K562 (cell line): ENCODE data around the gene PPA2. TPM values are rescaled to one million over a fixed set of nuclear protein-coding genes. Genes with fewer than 3 reads are reported as not detected.

ENCODE experiments used
- ARID1B ChIP-seq: fragments of 450-650 bp; IDR thresholded peaks from 2 replicates; pipeline ENCODE4 v1.6.1; 2016; ENCODE audit warnings: antibody characterized with exemption, mild to moderate bottlenecking, inconsistent platforms
- BHLHE40 ChIP-seq: IDR thresholded peaks from 2 replicates; pipeline ENCODE4 v1.6.1; 2011; ENCODE audit warnings: low read length, improper control_type of control experiment
- CTCFL ChIP-seq: IDR thresholded peaks from 2 replicates; pipeline ENCODE4 v1.6.1; 2011; ENCODE audit warnings: borderline replicate concordance, low read depth, mild to moderate bottlenecking, moderate library complexity, low read length; ENCODE audit not compliant: insufficient read depth, poor library complexity, severe bottlenecking
- ELF1 ChIP-seq: fragments of 200-800 bp; sonication (Bioruptor generic); IDR thresholded peaks from 2 replicates; pipeline ENCODE4 v1.6.1; 2016; ENCODE audit warnings: missing genetic modification characterization, missing compliant biosample characterization
- ELF4 ChIP-seq: fragments of 450-650 bp; formaldehyde crosslinking; IDR thresholded peaks from 2 replicates; pipeline ENCODE4 v1.4.0; 2022; ENCODE audit warnings: missing genetic modification characterization
- EZH2 ChIP-seq: IDR thresholded peaks from 2 replicates; pipeline ENCODE4 v1.6.1; 2012; ENCODE audit warnings: low read depth, mild to moderate bottlenecking, inconsistent platforms, low read length, borderline replicate concordance
- HDGF ChIP-seq: fragments of 450-650 bp; IDR thresholded peaks from 2 replicates; pipeline ENCODE4 v1.6.1; 2016
- HLTF ChIP-seq: fragments of 450-650 bp; IDR thresholded peaks from 2 replicates; pipeline ENCODE4 v1.6.1; 2016
- KLF1 ChIP-seq: fragments of 450-650 bp; IDR thresholded peaks from 2 replicates; pipeline ENCODE4 v1.6.1; 2016; ENCODE audit warnings: missing genetic modification characterization, missing compliant biosample characterization
- LCOR ChIP-seq: sonication (generic); formaldehyde crosslinking; IDR thresholded peaks from 2 replicates; pipeline ENCODE4 v1.8.0; 2022; ENCODE audit warnings: mild to moderate bottlenecking, missing genetic modification reagents
- MYNN ChIP-seq, 2 experiments: sonication (generic); formaldehyde crosslinking in 1 of 2; IDR thresholded peaks; 2 replicates each; pipeline versions ENCODE4 v1.5.0 to v1.6.1; 2016 to 2020; ENCODE audit warnings: antibody characterized with exemption in 1 of 2, missing genetic modification reagents in 1 of 2
- NBN ChIP-seq: fragments of 450-650 bp; IDR thresholded peaks from 2 replicates; pipeline ENCODE4 v1.6.1; 2016; ENCODE audit warnings: low read depth, mild to moderate bottlenecking
- NUFIP1 ChIP-seq: fragments of 450-650 bp; IDR thresholded peaks from 2 replicates; pipeline ENCODE4 v1.6.1; 2018; ENCODE audit not compliant: partially characterized antibody
- POLR2AphosphoS5 ChIP-seq: IDR thresholded peaks from 2 replicates; pipeline ENCODE4 v1.6.1; 2011; ENCODE audit warnings: mild to moderate bottlenecking, low read depth, low read length, moderate library complexity; ENCODE audit not compliant: control insufficient read depth, insufficient read depth
- RBBP5 ChIP-seq: fragments of 200-600 bp; sonication (generic); IDR thresholded peaks from 2 replicates; pipeline ENCODE4 v1.6.1; 2012; ENCODE audit warnings: borderline replicate concordance, mild to moderate bottlenecking, low read length, control low read depth, inconsistent platforms; ENCODE audit not compliant: insufficient read depth, poor library complexity, severe bottlenecking
- SRSF9 ChIP-seq: fragments of 200-400 bp; formaldehyde crosslinking; IDR thresholded peaks from 2 replicates; pipeline ENCODE4 v1.6.1; 2017; ENCODE audit warnings: low read depth, low read length, borderline replicate concordance
- TBL1XR1 ChIP-seq, 2 experiments: IDR thresholded peaks; 2 replicates each; pipeline ENCODE4 v1.6.1; 2012; ENCODE audit warnings: improper control_type of control experiment in 2 of 2, low read length in 2 of 2, mild to moderate bottlenecking in 1 of 2
- ZBTB17 ChIP-seq: fragments of 450-650 bp; formaldehyde crosslinking; IDR thresholded peaks from 2 replicates; pipeline ENCODE4 v1.4.0; 2020; ENCODE audit warnings: mild to moderate bottlenecking
- ZKSCAN1 ChIP-seq: fragments of 150-350 bp; IDR thresholded peaks from 2 replicates; pipeline ENCODE4 v1.6.1; 2016; ENCODE audit warnings: low read depth, low read length
- ZNF707 ChIP-seq: fragments of 250-450 bp; sonication (Bioruptor Pico); conservative IDR thresholded peaks from 2 replicates; pipeline ENCODE4 v1.8.0; 2022; ENCODE audit warnings: inconsistent platforms, mild to moderate bottlenecking, moderate library complexity
- polyA plus RNA-seq, 8 experiments: library from polyadenylated mRNA; depleted of rRNA in 4 of 8; stranded (reverse) in 5 of 8; unstranded in 3 of 8; fragments of >200 nt; fragmentation: Nextera tagmentation in 2 of 8; fragmentation: Illumina TruSeq in 1 of 8; extraction: Ambion mirVana in 2 of 8; extraction: Trizol in 1 of 8; gene quantifications; 2 replicates each; pipeline versions ENCODE4 v1.2.1 to v1.2.3, GENCODE V29; 2011 to 2014; ENCODE audit warnings: inconsistent platforms in 1 of 8, missing spikeins in 1 of 8
- total RNA-seq, 7 experiments: library from RNA; depleted of rRNA in 6 of 7; stranded (reverse); fragments of >200 nt in 6 of 7; fragmentation: Illumina TruSeq in 2 of 7; extraction: Trizol in 2 of 7; gene quantifications; 2 replicates each; pipeline versions ENCODE4 v1.2.1 to v1.2.3, GENCODE V29; 2011 to 2021; ENCODE audit warnings: low replicate concordance in 1 of 7
- TF ChIP-seq, protein P1 (sequence below), 2 experiments: fragments of 250-450 bp in 1 of 2; fragments of 450-650 bp in 1 of 2; sonication (Bioruptor Pico) in 1 of 2; IDR thresholded peaks; 2 replicates each; pipeline versions ENCODE4 v1.6.1 to v1.8.0; 2016 to 2021; ENCODE audit warnings: mild to moderate bottlenecking in 2 of 2, moderate library complexity in 2 of 2, missing compliant biosample characterization in 1 of 2, missing genetic modification characterization in 1 of 2
- TF ChIP-seq, protein P2 (sequence below): sonication (generic); formaldehyde crosslinking; IDR thresholded peaks from 2 replicates; pipeline ENCODE4 v1.8.0; 2022; ENCODE audit warnings: mild to moderate bottlenecking, low read depth, missing genetic modification reagents
- TF ChIP-seq, protein P3 (sequence below): sonication (generic); IDR thresholded peaks from 2 replicates; pipeline ENCODE4 v1.6.1; 2016

The PPA2 gene
- total and polyA plus RNA-seq, 9 of the 15 experiments (the other 6 are each of a cell fraction or from before 2014, with no cell fraction given): 48.3 to 190 (median 109) TPM

DNA sequence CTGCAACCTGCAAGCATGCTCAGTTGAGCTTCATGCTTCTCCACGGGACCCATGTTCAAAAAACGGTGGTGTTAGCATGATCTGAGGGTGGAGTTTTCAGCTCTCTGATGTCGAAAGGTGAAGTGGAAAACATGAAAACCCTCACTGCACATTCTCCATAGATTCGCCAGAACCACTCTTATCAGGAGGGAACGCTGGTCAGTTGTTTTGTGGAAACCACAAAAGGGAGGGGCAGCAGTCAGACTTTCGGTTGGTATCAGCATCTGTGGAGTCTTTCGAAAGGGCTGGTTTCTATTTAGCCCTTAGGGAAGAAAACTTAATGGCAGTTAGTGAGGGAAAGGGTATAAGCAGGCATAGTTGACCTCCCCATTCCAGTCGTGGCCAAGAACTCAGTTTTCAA, 12.6 kb downstream of the PPA2 start (continued):
- no peak for TF ChIP-seq CTCFL
- 0 out of 2 replicates have a peak, but pooled peaks have one; percentile 14 for TF ChIP-seq HLTF
- TF ChIP-seq ZKSCAN1: 0 out of 2 replicates have a peak, but pooled peaks have one; percentile 41
- no peak for TF ChIP-seq HDGF
- 0 out of 2 replicates have a peak, but pooled peaks have one; percentile 51 for TF ChIP-seq BHLHE40
- peak; percentile 54; the same call in 1 of the 2 replicates for TF ChIP-seq NBN
- TF ChIP-seq SRSF9: no peak
- TF ChIP-seq, protein P1, sequence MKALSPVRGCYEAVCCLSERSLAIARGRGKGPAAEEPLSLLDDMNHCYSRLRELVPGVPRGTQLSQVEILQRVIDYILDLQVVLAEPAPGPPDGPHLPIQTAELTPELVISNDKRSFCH (CRISPR knock-in tag; IDR thresholded peaks at IDR 0.05): no peak
- TF ChIP-seq, protein P1 (tag; IDR thresholded peaks at IDR 0.05): no peak
- TF ChIP-seq RBBP5: peak; percentile 23
- TF ChIP-seq LCOR: peak; percentile 59; the same call in 1 of the 2 replicates
- peak in 1 of 2 experiments; percentile 54; a peak in 2 of 4 replicates for TF ChIP-seq TBL1XR1 (IDR thresholded peaks at IDR 0.05; ENCODE audit: low read length in 2 of 2)
- peak; percentile 86 for TF ChIP-seq ARID1B
- TF ChIP-seq, protein P2, sequence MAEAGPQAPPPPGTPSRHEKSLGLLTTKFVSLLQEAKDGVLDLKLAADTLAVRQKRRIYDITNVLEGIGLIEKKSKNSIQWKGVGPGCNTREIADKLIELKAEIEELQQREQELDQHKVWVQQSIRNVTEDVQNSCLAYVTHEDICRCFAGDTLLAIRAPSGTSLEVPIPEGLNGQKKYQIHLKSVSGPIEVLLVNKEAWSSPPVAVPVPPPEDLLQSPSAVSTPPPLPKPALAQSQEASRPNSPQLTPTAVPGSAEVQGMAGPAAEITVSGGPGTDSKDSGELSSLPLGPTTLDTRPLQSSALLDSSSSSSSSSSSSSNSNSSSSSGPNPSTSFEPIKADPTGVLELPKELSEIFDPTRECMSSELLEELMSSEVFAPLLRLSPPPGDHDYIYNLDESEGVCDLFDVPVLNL (CRISPR knock-in tag): no peak
- no peak for TF ChIP-seq ELF1
- TF ChIP-seq POLR2AphosphoS5: peak; percentile 82; the same call in 1 of the 2 replicates
- TF ChIP-seq ZBTB17: no peak
- peak; percentile 69; the same call in 1 of the 2 replicates for TF ChIP-seq KLF1
- no peak for TF ChIP-seq ZNF707 (CRISPR knock-in tag)
- TF ChIP-seq NUFIP1: no peak
- peak; percentile 74; the same call in 1 of the 2 replicates for TF ChIP-seq MYNN (IDR thresholded peaks at IDR 0.05)
- no peak for TF ChIP-seq MYNN (CRISPR knock-in tag; IDR thresholded peaks at IDR 0.05)
- TF ChIP-seq, protein P3, sequence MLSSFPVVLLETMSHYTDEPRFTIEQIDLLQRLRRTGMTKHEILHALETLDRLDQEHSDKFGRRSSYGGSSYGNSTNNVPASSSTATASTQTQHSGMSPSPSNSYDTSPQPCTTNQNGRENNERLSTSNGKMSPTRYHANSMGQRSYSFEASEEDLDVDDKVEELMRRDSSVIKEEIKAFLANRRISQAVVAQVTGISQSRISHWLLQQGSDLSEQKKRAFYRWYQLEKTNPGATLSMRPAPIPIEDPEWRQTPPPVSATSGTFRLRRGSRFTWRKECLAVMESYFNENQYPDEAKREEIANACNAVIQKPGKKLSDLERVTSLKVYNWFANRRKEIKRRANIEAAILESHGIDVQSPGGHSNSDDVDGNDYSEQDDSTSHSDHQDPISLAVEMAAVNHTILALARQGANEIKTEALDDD: peak; percentile 85
- TF ChIP-seq ELF4: 0 out of 2 replicates have a peak, but pooled peaks have one; percentile 12
- no peak for TF ChIP-seq EZH2
